K562 (cell line): ENCODE results near the gene SUOX. TPM values are rescaled to one million over a fixed set of nuclear protein-coding genes. Genes with fewer than 3 reads are reported as not detected.

Experiments
- CEBPG ChIP-seq, 3 experiments: fragments of 200-800 bp in 1 of 3; sonication (Bioruptor generic) in 1 of 3; sonication (generic) in 1 of 3; formaldehyde crosslinking in 1 of 3; IDR thresholded peaks in 2 of 3; conservative IDR thresholded peaks in 1 of 3; 2 replicates each; pipeline versions ENCODE4 v1.6.1 to v1.8.0; 2016 to 2022; ENCODE audit warnings: missing compliant biosample characterization in 2 of 3, missing genetic modification characterization in 2 of 3, mild to moderate bottlenecking in 1 of 3, missing genetic modification reagents in 1 of 3
- E2F5 ChIP-seq: sonication (generic); formaldehyde crosslinking; IDR thresholded peaks from 2 replicates; pipeline ENCODE4 v1.8.0; 2022; ENCODE audit warnings: mild to moderate bottlenecking, missing genetic modification reagents
- HLTF ChIP-seq: fragments of 450-650 bp; IDR thresholded peaks from 2 replicates; pipeline ENCODE4 v1.6.1; 2016
- IRF9 ChIP-seq: fragments of 450-650 bp; IDR thresholded peaks from 2 replicates; pipeline ENCODE4 v1.6.1; 2016; ENCODE audit warnings: missing biosample characterization, missing genetic modification characterization
- KLF1 ChIP-seq: fragments of 450-650 bp; IDR thresholded peaks from 2 replicates; pipeline ENCODE4 v1.6.1; 2016; ENCODE audit warnings: missing genetic modification characterization, missing compliant biosample characterization
- MAFG ChIP-seq: fragments of 450-650 bp; conservative IDR thresholded peaks from 2 replicates; pipeline ENCODE4 v1.6.1; 2016; ENCODE audit warnings: missing genetic modification characterization, missing compliant biosample characterization
- MEF2D ChIP-seq: conservative IDR thresholded peaks from 2 replicates; pipeline ENCODE4 v1.6.1; 2016; ENCODE audit warnings: low read depth, missing genetic modification characterization, missing compliant biosample characterization
- NCOR1 ChIP-seq: fragments of 450-650 bp; IDR thresholded peaks from 2 replicates; pipeline ENCODE4 v1.6.1; 2016; ENCODE audit warnings: mild to moderate bottlenecking, moderate library complexity
- ZEB2 ChIP-seq: fragments of 450-650 bp; IDR thresholded peaks from 2 replicates; pipeline ENCODE4 v1.6.1; 2016
- ZNF121 ChIP-seq: sonication (generic); formaldehyde crosslinking; conservative IDR thresholded peaks from 2 replicates; pipeline ENCODE4 v1.8.0; 2022; ENCODE audit warnings: missing genetic modification reagents
- ZNF124 ChIP-seq: sonication (generic); formaldehyde crosslinking; IDR thresholded peaks from 2 replicates; pipeline ENCODE4 v1.8.1; 2022; ENCODE audit warnings: missing genetic modification reagents
- polyA plus RNA-seq, 8 experiments: library from polyadenylated mRNA; depleted of rRNA in 4 of 8; stranded (reverse) in 5 of 8; unstranded in 3 of 8; fragments of >200 nt; fragmentation: Nextera tagmentation in 2 of 8; fragmentation: Illumina TruSeq in 1 of 8; extraction: Ambion mirVana in 2 of 8; extraction: Trizol in 1 of 8; gene quantifications; 2 replicates each; pipeline versions ENCODE4 v1.2.1 to v1.2.3, GENCODE V29; 2011 to 2014; ENCODE audit warnings: inconsistent platforms in 1 of 8, missing spikeins in 1 of 8
- total RNA-seq, 7 experiments: library from RNA; depleted of rRNA in 6 of 7; stranded (reverse); fragments of >200 nt in 6 of 7; fragmentation: Illumina TruSeq in 2 of 7; extraction: Trizol in 2 of 7; gene quantifications; 2 replicates each; pipeline versions ENCODE4 v1.2.1 to v1.2.3, GENCODE V29; 2011 to 2021; ENCODE audit warnings: low replicate concordance in 1 of 7
- TF ChIP-seq, protein P1 (sequence below): IDR thresholded peaks from 2 replicates; pipeline ENCODE4 v1.6.1; 2012; ENCODE audit warnings: low read depth, low read length, improper control_type of control experiment, borderline replicate concordance
- TF ChIP-seq, protein P2 (sequence below), 2 experiments: IDR thresholded peaks in 1 of 2; conservative IDR thresholded peaks in 1 of 2; 2 replicates each; pipeline ENCODE4 v1.6.1; 2016; ENCODE audit warnings: low read depth in 2 of 2, mild to moderate bottlenecking in 1 of 2, missing compliant biosample characterization in 1 of 2, missing genetic modification characterization in 1 of 2, moderate library complexity in 1 of 2
- TF ChIP-seq, protein P3 (sequence below): fragments of 250-450 bp; sonication (Bioruptor Pico); IDR thresholded peaks from 2 replicates; pipeline ENCODE4 v1.5.0; 2020; ENCODE audit warnings: mild to moderate bottlenecking

The SUOX gene
- total and polyA plus RNA-seq, 9 of the 15 experiments (the other 6 are each of a cell fraction or from before 2014, with no cell fraction given), result 9.2 to 39.7 (median 25.4) TPM

GRCh38 chr12:55973599-55974307 is 23.3 kb upstream of the SUOX start, which contains the start of gene RAB5B (continued):
- TF ChIP-seq ZNF124 (CRISPR knock-in tag), result no peak
- no peak for TF ChIP-seq NCOR1
- no peak for TF ChIP-seq IRF9 (tag)
- TF ChIP-seq ZNF121 (CRISPR knock-in tag), result no peak
- TF ChIP-seq KLF1 (tag), result no peak
- TF ChIP-seq, protein P1, sequence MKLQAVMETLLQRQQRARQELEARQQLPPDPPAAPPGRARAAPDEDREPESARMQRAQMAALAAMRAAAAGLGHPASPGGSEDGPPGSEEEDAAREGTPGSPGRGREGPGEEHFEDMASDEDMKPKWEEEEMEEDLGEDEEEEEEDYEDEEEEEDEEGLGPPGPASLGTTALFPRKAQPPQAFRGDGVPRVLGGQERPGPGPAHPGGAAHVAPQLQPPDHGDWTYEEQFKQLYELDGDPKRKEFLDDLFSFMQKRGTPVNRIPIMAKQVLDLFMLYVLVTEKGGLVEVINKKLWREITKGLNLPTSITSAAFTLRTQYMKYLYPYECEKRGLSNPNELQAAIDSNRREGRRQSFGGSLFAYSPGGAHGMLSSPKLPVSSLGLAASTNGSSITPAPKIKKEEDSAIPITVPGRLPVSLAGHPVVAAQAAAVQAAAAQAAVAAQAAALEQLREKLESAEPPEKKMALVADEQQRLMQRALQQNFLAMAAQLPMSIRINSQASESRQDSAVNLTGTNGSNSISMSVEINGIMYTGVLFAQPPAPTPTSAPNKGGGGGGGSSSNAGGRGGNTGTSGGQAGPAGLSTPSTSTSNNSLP, result peak; percentile 99
- TF ChIP-seq, protein P2, sequence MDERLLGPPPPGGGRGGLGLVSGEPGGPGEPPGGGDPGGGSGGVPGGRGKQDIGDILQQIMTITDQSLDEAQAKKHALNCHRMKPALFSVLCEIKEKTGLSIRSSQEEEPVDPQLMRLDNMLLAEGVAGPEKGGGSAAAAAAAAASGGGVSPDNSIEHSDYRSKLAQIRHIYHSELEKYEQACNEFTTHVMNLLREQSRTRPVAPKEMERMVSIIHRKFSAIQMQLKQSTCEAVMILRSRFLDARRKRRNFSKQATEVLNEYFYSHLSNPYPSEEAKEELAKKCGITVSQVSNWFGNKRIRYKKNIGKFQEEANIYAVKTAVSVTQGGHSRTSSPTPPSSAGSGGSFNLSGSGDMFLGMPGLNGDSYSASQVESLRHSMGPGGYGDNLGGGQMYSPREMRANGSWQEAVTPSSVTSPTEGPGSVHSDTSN (CRISPR knock-in tag; IDR thresholded peaks at IDR 0.05; ENCODE audit: low read depth), result peak; percentile 94
- TF ChIP-seq, protein P2 (tag; conservative IDR thresholded peaks at IDR 0.05; ENCODE audit: low read depth), result peak; percentile 100
- TF ChIP-seq MAFG, result no peak
- TF ChIP-seq, protein P3, sequence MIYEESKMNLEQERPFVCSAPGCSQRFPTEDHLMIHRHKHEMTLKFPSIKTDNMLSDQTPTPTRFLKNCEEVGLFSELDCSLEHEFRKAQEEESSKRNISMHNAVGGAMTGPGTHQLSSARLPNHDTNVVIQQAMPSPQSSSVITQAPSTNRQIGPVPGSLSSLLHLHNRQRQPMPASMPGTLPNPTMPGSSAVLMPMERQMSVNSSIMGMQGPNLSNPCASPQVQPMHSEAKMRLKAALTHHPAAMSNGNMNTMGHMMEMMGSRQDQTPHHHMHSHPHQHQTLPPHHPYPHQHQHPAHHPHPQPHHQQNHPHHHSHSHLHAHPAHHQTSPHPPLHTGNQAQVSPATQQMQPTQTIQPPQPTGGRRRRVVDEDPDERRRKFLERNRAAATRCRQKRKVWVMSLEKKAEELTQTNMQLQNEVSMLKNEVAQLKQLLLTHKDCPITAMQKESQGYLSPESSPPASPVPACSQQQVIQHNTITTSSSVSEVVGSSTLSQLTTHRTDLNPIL (CRISPR knock-in tag), result no peak
- no peak for TF ChIP-seq MEF2D (tag)
- no peak; the same call in 1 of the 2 replicates for TF ChIP-seq HLTF
- no peak for TF ChIP-seq ZEB2
- TF ChIP-seq E2F5 (CRISPR knock-in tag), result no peak
- TF ChIP-seq CEBPG (CRISPR knock-in tag; IDR thresholded peaks at IDR 0.05), result no peak
- TF ChIP-seq CEBPG (tag; conservative IDR thresholded peaks at IDR 0.05 in 1 of 2, IDR thresholded peaks at IDR 0.05 in 1 of 2), result no peak
